Hepatocyte (in vitro differentiated cells): Measurements from ENCODE around the gene SMAP1.

Source experiments
- CTCF ChIP-seq: fragments of 200-600 bp; sonication (generic); IDR thresholded peaks from 2 replicates; pipeline ENCODE4 v1.5.1; 2016; ENCODE audit warnings: antibody characterized with exemption, mild to moderate bottlenecking; ENCODE audit not compliant: poor library complexity
- EZH2 ChIP-seq: fragments of 200-600 bp; sonication (generic); IDR thresholded peaks from 2 replicates; pipeline ENCODE4 v1.6.1; 2016; ENCODE audit warnings: antibody characterized with exemption, mild to moderate bottlenecking, borderline replicate concordance

DNA sequence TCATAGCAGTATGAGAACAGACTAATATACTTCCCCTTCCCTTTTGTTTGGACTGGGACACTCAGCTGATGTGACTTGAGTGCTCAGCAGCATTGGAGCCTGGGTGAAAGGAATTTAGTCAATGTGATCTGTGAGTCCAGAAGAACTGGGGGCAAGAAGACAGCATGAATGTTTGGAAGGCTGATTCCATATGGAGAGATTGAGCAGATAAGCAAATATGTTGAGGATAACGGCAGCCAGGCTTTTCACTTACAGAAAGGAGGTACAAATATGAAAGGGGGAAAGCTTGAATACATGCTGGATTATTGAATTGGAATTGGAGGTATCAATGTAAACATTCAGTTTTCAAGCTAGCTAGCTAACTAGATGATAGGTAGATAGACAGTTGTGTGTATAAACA, 37.8 kb upstream of the SMAP1 start:
- TF ChIP-seq CTCF (no peak), EZH2 (no peak)
